Endodermal cell (in vitro differentiated cells): ENCODE data around the gene LHX6. TPM values are rescaled to one million over a fixed set of nuclear protein-coding genes. Genes with fewer than 3 reads are reported as not detected.

Source experiments
- DNase-seq: peaks from one replicate; pipeline ENCODE4 v3.0.0-alpha.2; 2017
- H3K27ac ChIP-seq: 2 replicates; pipeline ENCODE4 v1.5.1; 2013; ENCODE audit warnings: mild to moderate bottlenecking, low read depth, low read length, moderate library complexity
- H3K27me3 ChIP-seq: 2 replicates; pipeline ENCODE4 v1.6.1; 2013; ENCODE audit warnings: mild to moderate bottlenecking, low read length, moderate library complexity; ENCODE audit not compliant: insufficient read depth, control insufficient read depth, poor library complexity, severe bottlenecking
- H3K36me3 ChIP-seq: 2 replicates; pipeline ENCODE4 v1.7.0; 2013; ENCODE audit warnings: mild to moderate bottlenecking, low read length, moderate library complexity; ENCODE audit not compliant: control insufficient read depth, insufficient read depth
- H3K4me1 ChIP-seq: one replicate; pipeline ENCODE4 v1.7.0; 2013; ENCODE audit warnings: low read length; ENCODE audit not compliant: control insufficient read depth, insufficient read depth
- H3K4me3 ChIP-seq: 2 replicates; pipeline ENCODE4 v1.5.1; 2013; ENCODE audit warnings: mild to moderate bottlenecking, low read length, moderate library complexity
- H3K9ac ChIP-seq: 2 replicates; pipeline ENCODE4 v1.6.1; 2013; ENCODE audit warnings: mild to moderate bottlenecking, low read length, moderate library complexity; ENCODE audit not compliant: poor library complexity, severe bottlenecking; ENCODE audit errors: extremely low read depth
- H3K9me3 ChIP-seq: 2 replicates; pipeline ENCODE4 v1.6.1; 2013; ENCODE audit warnings: mild to moderate bottlenecking, low read length, moderate library complexity; ENCODE audit not compliant: control insufficient read depth
- H3K27ac Mint-ChIP-seq: 2 replicates; pipeline ENCODE4 v1.8.0; 2020; ENCODE audit warnings: mixed read lengths
- H3K27me3 Mint-ChIP-seq: 2 replicates; pipeline ENCODE4 v1.8.0; 2021; ENCODE audit warnings: mild to moderate bottlenecking, mixed read lengths; ENCODE audit not compliant: insufficient read depth
- H3K36me3 Mint-ChIP-seq: 2 replicates; pipeline ENCODE4 v1.8.0; 2020; ENCODE audit warnings: low read depth, mixed read lengths
- H3K4me1 Mint-ChIP-seq: 2 replicates; pipeline ENCODE4 v1.8.0; 2020; ENCODE audit warnings: mixed read lengths
- H3K4me3 Mint-ChIP-seq: 2 replicates; pipeline ENCODE4 v1.8.0; 2020; ENCODE audit warnings: mild to moderate bottlenecking, moderate library complexity, mixed read lengths
- H3K9me3 Mint-ChIP-seq: 2 replicates; pipeline ENCODE4 v1.8.0; 2020; ENCODE audit warnings: mild to moderate bottlenecking, mixed read lengths
- whole genome bisulfite sequencing, 2 experiments: methylation state at CpG; one replicate each; pipeline versions ENCODE4 v1.1.5 to v1.1.7; 2013; ENCODE audit warnings: missing lambda C conversion rate in 2 of 2, mixed read lengths in 1 of 2; ENCODE audit not compliant: insufficient coverage in 1 of 2, insufficient read length in 1 of 2; 5-methylcytosine and 5-hydroxymethylcytosine counted together
- total RNA-seq, 2 donors: library from RNA; stranded (reverse); fragmentation: NEBNext Ultra II Directional in 1 of 2; extraction: Animal tissue kit (Norgen Biotek cat#: 25700) in 1 of 2; gene quantifications; 2 replicates in 1 of 2; 3 replicates in 1 of 2; pipeline ENCODE4 v1.2.1, GENCODE V29; 2021
- TF ChIP-seq, protein P1 (sequence below): fragments of 200-600 bp; sonication (generic); conservative IDR thresholded peaks from 2 replicates; pipeline ENCODE4 v1.5.0; 2021; ENCODE audit warnings: antibody characterized with exemption, mild to moderate bottlenecking

LHX6 gene
- total RNA-seq, 2 donors from 2014 or later: 0.37 TPM; not detected in 1

DNA sequence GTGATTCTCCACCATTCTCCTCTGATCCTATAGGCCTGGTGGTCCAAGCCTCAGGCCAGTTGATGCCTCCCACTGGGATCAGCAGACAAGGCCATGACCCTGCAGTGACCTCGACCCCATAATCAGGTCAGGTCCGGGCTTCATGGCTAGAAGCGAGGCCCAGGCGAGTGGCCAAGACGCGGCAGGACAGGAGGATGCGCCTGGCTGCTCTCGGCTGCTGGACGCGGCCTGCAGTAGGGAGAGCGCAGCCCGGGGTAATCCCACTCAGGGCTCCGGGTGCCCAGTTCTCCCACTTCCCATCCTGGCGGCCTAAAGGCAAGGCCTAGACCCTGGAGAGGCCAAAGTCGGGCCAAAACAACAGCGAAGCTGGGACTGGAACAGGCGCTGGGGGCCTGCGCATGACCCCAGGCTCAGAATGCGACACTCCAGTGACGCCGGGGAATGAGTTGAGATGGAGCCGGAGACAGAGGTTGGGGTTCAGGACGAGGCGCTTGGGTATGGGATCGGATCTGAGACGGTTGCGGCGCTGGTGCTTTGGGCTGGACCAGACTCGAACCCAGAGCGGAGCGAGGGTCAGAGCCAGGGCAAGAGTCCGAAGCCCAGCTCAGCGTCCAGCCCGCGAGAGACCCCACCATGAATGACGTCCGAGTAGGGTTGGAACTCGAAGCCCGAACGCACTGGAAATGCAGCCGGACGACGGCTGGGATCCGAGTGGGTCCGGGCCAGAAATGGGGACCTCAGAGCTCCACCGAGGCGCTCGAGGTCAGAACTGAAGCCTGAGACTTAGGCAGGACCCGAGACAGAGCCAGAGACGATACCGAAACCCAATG, 3.2 kb downstream of the LHX6 start:
- TF ChIP-seq, protein P1, sequence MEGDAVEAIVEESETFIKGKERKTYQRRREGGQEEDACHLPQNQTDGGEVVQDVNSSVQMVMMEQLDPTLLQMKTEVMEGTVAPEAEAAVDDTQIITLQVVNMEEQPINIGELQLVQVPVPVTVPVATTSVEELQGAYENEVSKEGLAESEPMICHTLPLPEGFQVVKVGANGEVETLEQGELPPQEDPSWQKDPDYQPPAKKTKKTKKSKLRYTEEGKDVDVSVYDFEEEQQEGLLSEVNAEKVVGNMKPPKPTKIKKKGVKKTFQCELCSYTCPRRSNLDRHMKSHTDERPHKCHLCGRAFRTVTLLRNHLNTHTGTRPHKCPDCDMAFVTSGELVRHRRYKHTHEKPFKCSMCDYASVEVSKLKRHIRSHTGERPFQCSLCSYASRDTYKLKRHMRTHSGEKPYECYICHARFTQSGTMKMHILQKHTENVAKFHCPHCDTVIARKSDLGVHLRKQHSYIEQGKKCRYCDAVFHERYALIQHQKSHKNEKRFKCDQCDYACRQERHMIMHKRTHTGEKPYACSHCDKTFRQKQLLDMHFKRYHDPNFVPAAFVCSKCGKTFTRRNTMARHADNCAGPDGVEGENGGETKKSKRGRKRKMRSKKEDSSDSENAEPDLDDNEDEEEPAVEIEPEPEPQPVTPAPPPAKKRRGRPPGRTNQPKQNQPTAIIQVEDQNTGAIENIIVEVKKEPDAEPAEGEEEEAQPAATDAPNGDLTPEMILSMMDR: no peak
- peaks cover 76% of the 10 kb centered on the region for H3K27me3 Mint-ChIP-seq
- no peak overlapping the region for H3K27ac ChIP-seq
- peaks cover 4% of the 10 kb centered on the region for H3K4me1 ChIP-seq
- no peak overlapping the region for H3K27ac Mint-ChIP-seq
- no peak overlapping the region for H3K9ac ChIP-seq
- H3K9me3 ChIP-seq: no peaks in the 10 kb centered on the region
- H3K9me3 Mint-ChIP-seq: peaks cover 9% of the 10 kb centered on the region
- no peak overlapping the region for H3K4me3 Mint-ChIP-seq
- H3K36me3 ChIP-seq: no peaks in the 10 kb centered on the region
- H3K4me3 ChIP-seq: no peak overlapping the region
- WGBS, 2 experiments: 93 to 94% methylated on average over 44 to 51 of the region's 51 CpGs
- peaks cover 2% of the 10 kb centered on the region for H3K36me3 Mint-ChIP-seq
- peaks cover 18% of the 10 kb centered on the region for H3K4me1 Mint-ChIP-seq
- H3K27me3 ChIP-seq: peaks cover 100% of the 10 kb centered on the region
- DNase-seq: no peak

DNA sequence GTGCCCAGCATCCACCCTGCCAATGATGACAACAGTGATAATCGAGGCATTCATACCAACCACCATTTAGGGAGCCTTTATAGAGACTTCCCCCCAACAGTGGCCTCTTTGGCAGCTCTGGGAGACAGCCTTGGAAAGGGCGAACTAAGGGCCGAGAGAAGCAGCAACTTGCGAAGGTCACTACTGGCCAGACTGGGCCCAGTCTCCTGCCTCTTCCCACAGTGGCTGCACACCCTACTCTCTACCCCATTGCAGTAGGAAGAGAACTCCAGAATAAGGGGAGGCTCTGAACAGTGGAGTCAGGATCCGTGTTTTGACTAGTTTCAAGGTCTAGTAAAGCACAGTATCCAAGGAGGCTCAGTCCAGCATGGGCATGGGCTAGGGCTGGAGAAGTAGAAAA, 5.3 kb downstream of the LHX6 start:
- peaks cover 97% of the 10 kb centered on the region for H3K27me3 Mint-ChIP-seq
- H3K27ac ChIP-seq: no peak overlapping the region
- H3K4me3 Mint-ChIP-seq: no peak overlapping the region
- TF ChIP-seq, protein P1: no peak
- DNase-seq: peak; percentile 32
- H3K4me1 Mint-ChIP-seq: peaks cover 34% of the 10 kb centered on the region
- H3K4me3 ChIP-seq: no peak overlapping the region
- H3K9ac ChIP-seq: no peak overlapping the region
- 83 to 88% methylated on average over 1 to 5 of the region's 5 CpGs for WGBS, 2 experiments
- peaks cover 100% of the 10 kb centered on the region for H3K27me3 ChIP-seq
- no peaks in the 10 kb centered on the region for H3K9me3 ChIP-seq
- peaks cover 9% of the 10 kb centered on the region for H3K9me3 Mint-ChIP-seq
- peaks cover 10% of the 10 kb centered on the region for H3K4me1 ChIP-seq
- H3K36me3 ChIP-seq: no peaks in the 10 kb centered on the region
- H3K36me3 Mint-ChIP-seq: peaks cover 2% of the 10 kb centered on the region
- no peak overlapping the region for H3K27ac Mint-ChIP-seq

DNA sequence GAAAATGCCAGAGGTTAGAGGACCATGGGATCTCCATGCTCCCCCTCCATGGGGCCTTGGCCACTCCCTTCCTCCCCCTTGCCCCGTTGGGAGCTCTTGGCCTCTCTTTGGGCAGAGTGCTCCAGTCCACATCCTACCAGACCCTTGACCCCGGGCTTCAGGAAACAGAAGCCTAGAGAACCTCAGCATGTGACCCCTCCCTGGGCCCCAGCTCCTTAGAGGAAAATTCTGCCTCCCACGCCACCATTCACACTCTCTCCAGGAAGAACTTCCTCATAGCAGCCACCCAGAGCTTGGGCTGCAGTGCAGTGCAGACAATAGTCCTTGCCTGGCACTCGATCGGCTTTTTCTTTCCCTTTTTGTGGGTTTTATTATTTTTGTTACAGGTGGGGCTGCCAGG, 6.0 kb downstream of the LHX6 start:
- Histone ChIP-seq H3K27me3 (peaks cover 100% of the 10 kb centered on the region), H3K9ac (no peak overlapping the region), H3K9me3 (no peaks in the 10 kb centered on the region), H3K36me3 (no peaks in the 10 kb centered on the region), H3K4me1 (peaks cover 10% of the 10 kb centered on the region), H3K27ac (no peak overlapping the region), H3K4me3 (no peak overlapping the region)
- Mint-ChIP-seq H3K4me3 (no peak overlapping the region), H3K4me1 (peaks cover 34% of the 10 kb centered on the region), H3K36me3 (peaks cover 2% of the 10 kb centered on the region), H3K27ac (no peak overlapping the region), H3K9me3 (peaks cover 9% of the 10 kb centered on the region), H3K27me3 (peaks cover 98% of the 10 kb centered on the region)
- no peak for DNase-seq
- 47% methylated on average over 5 of the region's 5 CpGs; no CpG with 5 or more reads in 1 of the 2 experiments for WGBS, 2 experiments
- TF ChIP-seq, protein P1: peak; percentile 19
